Measurements from ENCODE around the gene MRPS2. TPM values are rescaled to one million over a fixed set of nuclear protein-coding genes. Genes with fewer than 3 reads are reported as not detected.

Gene MRPS2
- total and polyA plus RNA-seq, 2 experiments from 2014 or later = 22.4 to 59.1 TPM

- H4K20me1 ChIP-seq (ENCODE audit: insufficient read depth, poor library complexity, severe bottlenecking) = no peaks in the 10 kb centered on the region
- H3K4me2 ChIP-seq = no peak overlapping the region
- no peak overlapping the region for H3K4me3 ChIP-seq
- H3K27me3 ChIP-seq = no peaks in the 10 kb centered on the region
- no peak overlapping the region for H2AFZ ChIP-seq
- no peaks in the 10 kb centered on the region for H3K4me1 ChIP-seq (ENCODE audit: insufficient read depth)
- no peaks in the 10 kb centered on the region for H3K79me2 ChIP-seq
- no peak for DNase-seq (ENCODE audit: low spot score)
- no peak for TF ChIP-seq EZH2 (IDR thresholded peaks at IDR 0.05; ENCODE audit: borderline replicate concordance)
- TF ChIP-seq EZH2phosphoT487 (IDR thresholded peaks at IDR 0.05; ENCODE audit: low read depth, severe bottlenecking, unreplicated experiment) = no peak
- TF ChIP-seq CTCF (IDR thresholded peaks at IDR 0.05; ENCODE audit: poor library complexity) = no peak
- H3K9me2 ChIP-seq (replicated peaks; ENCODE audit: insufficient read depth) = no peaks in the 10 kb centered on the region
- whole genome bisulfite sequencing (ENCODE audit: low lambda C conversion rate, missing lambda C conversion rate) = 95% methylated on average over 10 of the region's 11 CpGs
- H3K9me3 ChIP-seq (ENCODE audit: low read depth) = no peaks in the 10 kb centered on the region
- H3K27ac ChIP-seq = no peak overlapping the region
- no peaks in the 10 kb centered on the region for H3K36me3 ChIP-seq (replicated peaks; ENCODE audit: insufficient read depth, low read depth)
Observed at GRCh38 chr9:135521608-135522095, 21.2 kb downstream of the MRPS2 start.

GRCh38 chr9:135522137-135522877, 21.8 kb downstream of the MRPS2 start:
- Histone ChIP-seq H4K20me1 (ENCODE audit: insufficient read depth, poor library complexity, severe bottlenecking) (no peaks in the 10 kb centered on the region), H3K27me3 (no peaks in the 10 kb centered on the region), H2AFZ (no peak overlapping the region), H3K36me3 (replicated peaks; ENCODE audit: insufficient read depth, low read depth) (no peaks in the 10 kb centered on the region), H3K27ac (no peak overlapping the region), H3K4me3 (no peak overlapping the region), H3K4me1 (ENCODE audit: insufficient read depth) (no peaks in the 10 kb centered on the region), H3K9me2 (replicated peaks; ENCODE audit: insufficient read depth) (no peaks in the 10 kb centered on the region), H3K9me3 (ENCODE audit: low read depth) (no peaks in the 10 kb centered on the region), H3K79me2 (no peaks in the 10 kb centered on the region), H3K4me2 (no peak overlapping the region)
- no peak for TF ChIP-seq EZH2 (IDR thresholded peaks at IDR 0.05; ENCODE audit: borderline replicate concordance)
- TF ChIP-seq EZH2phosphoT487 (IDR thresholded peaks at IDR 0.05; ENCODE audit: low read depth, severe bottlenecking, unreplicated experiment) = no peak
- no peak for TF ChIP-seq CTCF (IDR thresholded peaks at IDR 0.05; ENCODE audit: poor library complexity)
- DNase-seq (ENCODE audit: low spot score) = no peak
- 88% methylated on average over 16 of the region's 16 CpGs for WGBS (ENCODE audit: low lambda C conversion rate, missing lambda C conversion rate)

- Histone ChIP-seq H3K27me3 (no peaks in the 10 kb centered on the region), H3K27ac (no peak overlapping the region), H2AFZ (no peak overlapping the region), H3K9me3 (ENCODE audit: low read depth) (no peaks in the 10 kb centered on the region), H3K4me2 (no peak overlapping the region), H3K4me1 (ENCODE audit: insufficient read depth) (no peaks in the 10 kb centered on the region), H3K79me2 (no peaks in the 10 kb centered on the region), H3K4me3 (no peak overlapping the region), H3K9me2 (replicated peaks; ENCODE audit: insufficient read depth) (no peaks in the 10 kb centered on the region), H3K36me3 (replicated peaks; ENCODE audit: insufficient read depth, low read depth) (no peaks in the 10 kb centered on the region), H4K20me1 (ENCODE audit: insufficient read depth, poor library complexity, severe bottlenecking) (no peaks in the 10 kb centered on the region)
- no peak for TF ChIP-seq CTCF (IDR thresholded peaks at IDR 0.05; ENCODE audit: poor library complexity)
- TF ChIP-seq EZH2phosphoT487 (IDR thresholded peaks at IDR 0.05; ENCODE audit: low read depth, severe bottlenecking, unreplicated experiment) = no peak
- TF ChIP-seq EZH2 (IDR thresholded peaks at IDR 0.05; ENCODE audit: borderline replicate concordance) = no peak
- WGBS (ENCODE audit: low lambda C conversion rate, missing lambda C conversion rate) = 90% methylated on average over 11 of the region's 17 CpGs
- no peak for DNase-seq (ENCODE audit: low spot score)
Observed at GRCh38 chr9:135522931-135523330, 22.4 kb downstream of the MRPS2 start.
